ENCODE data around the gene DUSP18.
A peak's percentile ranks its signal among the peaks of the same experiment; 100 is the strongest.
"Not testable (repeated sequence)": the region's sequence is repeated elsewhere in the genome, so short reads cannot be mapped to it uniquely, and the experiment has no call there.

The DUSP18 gene

GRCh38 chr22:30676565-30676964, 8.9 kb upstream of the DUSP18 start:
- DNase-seq: not testable (repeated sequence)

DNA sequence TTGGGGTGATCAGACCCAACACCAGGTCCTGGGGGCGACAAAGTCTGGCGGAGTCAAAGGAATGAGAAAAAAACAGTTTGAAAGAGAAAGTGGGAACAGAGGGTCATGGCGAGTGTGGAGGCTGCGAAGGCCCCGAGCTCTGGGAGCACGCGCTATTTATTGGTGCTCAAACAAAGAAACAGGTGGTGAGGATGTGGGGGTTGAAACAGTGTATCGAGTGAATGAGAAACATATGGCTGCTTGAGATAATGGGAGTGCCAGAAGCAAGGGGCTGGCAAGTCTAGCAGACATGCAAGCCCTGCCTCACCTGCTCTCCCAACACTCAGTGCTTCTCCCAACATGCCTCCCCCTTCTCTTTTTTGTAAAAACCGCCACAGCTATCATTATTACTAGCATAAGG, 7.8 kb upstream of the DUSP18 start:
- DNase-seq: no peak

GRCh38 chr22:30674482-30674881, 6.8 kb upstream of the DUSP18 start:
- no peak for DNase-seq

- no peak for DNase-seq
These were observed 5.5 kb upstream of the DUSP18 start for GRCh38 chr22:30673136-30673535.

- no peak for DNase-seq
These were observed 3.4 kb upstream of the DUSP18 start for GRCh38 chr22:30671071-30671470.

DNA sequence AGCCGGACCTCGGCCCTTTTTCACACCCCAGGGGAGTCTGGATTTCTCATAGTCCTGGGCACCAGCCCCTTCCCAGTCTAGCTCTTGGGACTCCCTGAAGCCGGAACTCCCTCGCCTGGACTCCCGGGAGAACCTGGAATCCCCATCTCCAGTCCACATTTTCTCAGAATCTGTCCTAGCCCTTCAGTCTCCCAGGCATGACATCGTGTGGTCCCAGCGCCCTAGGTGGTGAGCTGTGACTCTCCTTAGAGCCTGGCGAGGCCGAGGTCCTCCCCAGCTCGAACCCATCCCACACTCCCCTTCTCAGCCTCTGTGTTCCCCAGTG, 673 bp upstream of the DUSP18 start:
- no peak for DNase-seq

- DNase-seq: peak; percentile 6
These were observed 575 bp downstream of the DUSP18 start for GRCh38 chr22:30667107-30667493.

GRCh38 chr22:30665786-30666185, 1.9 kb downstream of the DUSP18 start:
- DNase-seq: no peak

GRCh38 chr22:30665266-30665665, 2.4 kb downstream of the DUSP18 start:
- DNase-seq: no peak

DNA sequence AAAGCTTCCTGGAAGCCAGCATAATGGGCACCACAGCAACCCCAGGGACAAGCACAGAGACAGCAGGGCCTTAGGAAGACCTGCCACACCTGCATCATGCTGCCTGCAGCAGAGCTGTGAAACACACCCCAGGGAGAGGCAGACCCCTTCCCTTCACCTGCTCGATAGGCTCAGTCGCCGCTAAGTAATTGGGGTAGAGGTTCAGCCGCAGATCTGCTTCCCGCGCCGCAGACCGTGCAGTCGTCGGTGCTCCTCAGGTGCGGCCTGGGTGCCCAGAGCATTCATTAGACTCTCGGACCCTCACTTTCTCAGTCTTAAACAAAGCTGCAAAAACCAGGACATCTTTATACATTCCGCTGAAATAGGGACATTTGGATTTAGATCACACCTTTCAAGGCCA, 2.9 kb downstream of the DUSP18 start:
- no peak for DNase-seq

GRCh38 chr22:30662040-30662439, 5.6 kb downstream of the DUSP18 start:
- DNase-seq: no peak

GRCh38 chr22:30655532-30655931, 12.1 kb downstream of the DUSP18 start:
- DNase-seq: no peak

DNA sequence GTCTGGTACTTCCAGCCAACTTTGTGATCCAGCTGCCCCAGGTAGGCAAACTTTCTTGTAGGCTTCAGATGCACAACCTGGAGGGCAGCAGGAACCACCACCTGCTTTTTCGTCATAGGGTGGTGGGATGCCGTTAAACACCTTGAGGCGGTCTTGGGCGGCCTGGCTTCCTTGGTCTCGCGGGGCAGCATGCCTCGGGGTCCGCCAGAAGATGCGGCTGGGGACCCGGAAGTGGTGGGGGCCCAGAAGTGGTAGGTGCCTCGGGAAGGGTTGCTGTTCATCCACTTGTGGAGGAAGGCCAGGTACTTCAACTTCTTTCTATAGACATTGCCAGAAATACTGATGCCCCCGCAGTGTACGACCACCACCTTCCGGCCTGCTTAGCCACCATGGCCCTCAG, 13.3 kb downstream of the DUSP18 start:
- no peak for DNase-seq

GRCh38 chr22:30652852-30653251, 14.8 kb downstream of the DUSP18 start:
- no peak for DNase-seq

- DNase-seq: no peak
These were observed 17.1 kb downstream of the DUSP18 start for GRCh38 chr22:30650508-30651116.

GRCh38 chr22:30649430-30650007, 18.2 kb downstream of the DUSP18 start:
- peak; percentile 16 for DNase-seq

DNA sequence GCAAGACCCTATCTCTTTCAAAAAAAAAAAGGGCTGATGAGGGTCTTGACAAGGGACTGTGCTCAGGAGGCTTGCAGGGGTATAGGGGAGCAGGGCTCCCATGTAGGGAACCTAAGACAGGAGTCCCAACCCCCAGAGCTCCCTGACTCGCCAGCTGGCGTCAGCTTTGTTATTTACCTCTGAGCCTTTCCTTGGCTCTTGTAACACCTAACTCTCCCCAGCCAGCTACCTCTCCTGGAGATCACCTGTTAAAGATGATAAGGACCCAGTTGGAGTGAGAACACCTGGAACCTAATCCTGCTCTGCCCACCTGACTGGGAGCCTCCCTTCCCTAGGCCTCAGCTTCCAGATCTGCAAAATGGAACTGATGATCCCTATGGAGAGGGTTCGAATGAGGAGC, 18.9 kb downstream of the DUSP18 start:
- no peak for DNase-seq

DNA sequence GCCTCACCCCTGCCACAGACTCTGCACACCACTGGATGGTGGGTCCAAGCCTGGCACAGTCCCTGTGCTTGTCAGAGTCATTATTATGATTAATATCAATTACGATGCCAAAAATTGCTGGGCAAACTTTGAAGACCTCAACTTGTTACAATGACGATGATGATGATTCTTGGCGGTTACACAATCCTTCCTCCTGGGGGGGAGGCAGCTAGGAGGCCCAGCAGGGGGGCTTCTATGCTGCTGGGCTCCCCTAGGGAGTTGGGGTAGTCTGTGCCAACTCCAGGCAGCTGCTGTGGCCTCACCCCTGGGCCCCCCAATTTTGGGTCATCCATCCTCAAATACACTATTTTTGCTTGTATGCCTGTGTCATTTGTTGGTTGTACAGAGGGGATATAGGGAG, 20.1 kb downstream of the DUSP18 start:
- no peak for DNase-seq

- DNase-seq: no peak
These were observed 21.0 kb downstream of the DUSP18 start for GRCh38 chr22:30646518-30647160.

DNA sequence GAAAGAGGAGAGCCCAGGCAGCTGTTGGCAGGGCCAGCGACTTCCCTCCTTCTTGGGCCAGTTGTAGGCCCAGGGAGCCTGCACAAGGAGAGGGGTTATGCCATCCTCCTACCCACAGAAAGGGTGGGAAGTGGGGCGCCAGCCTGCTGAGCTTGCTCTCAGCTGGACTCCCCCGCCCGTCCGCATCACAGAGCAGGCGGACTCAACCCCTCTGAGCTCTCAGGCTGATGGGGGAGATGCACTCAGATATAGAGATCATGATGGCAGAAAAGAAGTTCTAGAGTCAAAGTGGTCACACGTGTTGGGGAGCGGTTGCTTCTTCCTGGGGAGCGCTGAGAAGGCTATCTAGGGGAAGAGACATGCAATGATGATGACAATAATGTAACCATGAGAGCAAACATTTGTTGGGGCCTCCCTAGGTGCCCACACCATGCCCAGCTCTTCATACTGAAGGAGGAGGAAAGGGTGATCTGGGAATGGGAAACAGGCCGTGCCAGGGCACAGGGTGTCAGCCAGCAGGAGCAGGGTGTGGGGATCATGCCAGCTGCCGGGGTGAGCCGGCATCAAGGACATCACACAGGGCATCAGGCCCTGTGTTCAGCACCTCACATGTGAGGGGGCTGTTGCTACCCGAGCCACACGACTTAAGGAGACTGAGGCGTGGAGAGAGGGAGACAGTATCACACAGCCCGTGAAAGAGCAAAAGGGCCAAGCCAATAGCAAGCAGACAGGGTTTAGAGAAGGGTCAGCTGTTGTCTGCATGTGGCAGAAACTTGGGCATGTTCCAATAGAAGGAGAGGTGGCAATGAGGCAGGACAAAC, 24.4 kb downstream of the DUSP18 start:
- no peak for DNase-seq

- no peak for DNase-seq
These were observed 26.7 kb downstream of the DUSP18 start for GRCh38 chr22:30640839-30641430.

GRCh38 chr22:30640361-30640760, 27.3 kb downstream of the DUSP18 start:
- DNase-seq: no peak

DNA sequence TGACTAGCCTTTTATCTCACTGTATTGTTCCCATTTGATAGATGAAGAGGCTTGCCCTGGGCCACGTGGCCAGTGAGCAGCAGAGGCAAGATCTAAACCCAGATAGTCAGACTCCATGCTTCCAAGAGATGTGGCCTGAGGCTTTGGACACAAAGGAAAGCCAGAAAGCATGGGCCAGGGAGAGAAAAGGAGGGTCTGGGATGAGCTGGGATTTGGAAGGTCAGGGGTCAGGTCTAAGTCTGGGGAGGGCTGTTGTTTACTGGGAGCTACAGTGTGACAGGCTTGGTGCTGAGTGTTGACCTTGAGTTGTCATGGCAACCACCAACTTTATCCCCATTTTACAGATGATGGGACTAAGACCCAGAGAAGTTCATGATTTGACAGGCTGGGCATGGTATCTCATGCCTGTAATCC, 30.0 kb downstream of the DUSP18 start:
- DNase-seq: no peak

Measured in central memory CD4-positive, alpha-beta T cell (primary cell).